Measurements from ENCODE around the gene TMEM212. TPM values are rescaled to one million over a fixed set of nuclear protein-coding genes. Genes with fewer than 3 reads are reported as not detected.
A peak's percentile ranks its signal among the peaks of the same experiment; 100 is the strongest.

Gene TMEM212
- total and polyA plus RNA-seq, 9 of the 15 experiments (the other 6 are each of a cell fraction or from before 2014, with no cell fraction given): not detected

DNA sequence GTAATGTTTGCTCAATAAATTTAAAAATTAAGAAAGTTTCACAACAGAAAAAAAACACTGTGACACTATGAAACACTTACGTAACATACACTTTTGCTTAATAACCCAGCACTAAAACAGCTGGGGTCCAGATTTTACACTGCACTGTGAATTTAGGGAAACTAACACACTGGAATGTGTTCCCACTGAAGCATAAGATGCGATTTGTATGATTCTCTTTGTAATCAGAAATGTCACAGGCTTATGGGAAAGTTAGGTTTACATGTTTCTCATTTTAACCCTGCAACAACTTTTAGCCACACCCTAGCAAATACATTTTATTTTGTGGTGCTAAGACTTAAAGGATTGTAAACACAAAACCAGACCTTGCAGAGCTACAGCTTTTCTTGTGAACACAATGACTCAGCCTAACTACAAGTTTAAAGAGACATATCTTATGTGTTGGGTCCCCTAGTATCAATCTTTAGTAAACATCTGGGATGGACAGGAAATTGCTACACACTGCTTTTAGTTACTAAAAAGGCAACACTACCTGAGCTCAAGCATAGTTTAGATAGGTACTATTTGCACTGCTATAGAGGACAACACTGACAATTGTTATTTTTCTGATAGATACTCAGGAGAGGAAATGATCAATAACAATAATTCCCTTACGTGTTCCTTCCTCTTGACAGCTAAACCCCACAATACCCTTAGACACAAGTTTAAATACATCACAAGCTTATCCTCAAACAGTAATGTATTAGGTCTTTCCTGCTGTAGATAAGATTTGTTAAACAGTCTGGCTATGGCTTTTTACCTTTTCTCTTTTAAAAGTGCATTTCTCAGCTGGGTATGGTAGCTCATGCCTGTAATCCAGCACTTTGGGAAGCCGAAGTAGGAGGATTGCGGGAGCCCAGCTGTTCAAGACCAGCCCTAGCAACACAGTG lies 36.7 kb upstream of the TMEM212 start (continued):
- TF ChIP-seq, protein P1, sequence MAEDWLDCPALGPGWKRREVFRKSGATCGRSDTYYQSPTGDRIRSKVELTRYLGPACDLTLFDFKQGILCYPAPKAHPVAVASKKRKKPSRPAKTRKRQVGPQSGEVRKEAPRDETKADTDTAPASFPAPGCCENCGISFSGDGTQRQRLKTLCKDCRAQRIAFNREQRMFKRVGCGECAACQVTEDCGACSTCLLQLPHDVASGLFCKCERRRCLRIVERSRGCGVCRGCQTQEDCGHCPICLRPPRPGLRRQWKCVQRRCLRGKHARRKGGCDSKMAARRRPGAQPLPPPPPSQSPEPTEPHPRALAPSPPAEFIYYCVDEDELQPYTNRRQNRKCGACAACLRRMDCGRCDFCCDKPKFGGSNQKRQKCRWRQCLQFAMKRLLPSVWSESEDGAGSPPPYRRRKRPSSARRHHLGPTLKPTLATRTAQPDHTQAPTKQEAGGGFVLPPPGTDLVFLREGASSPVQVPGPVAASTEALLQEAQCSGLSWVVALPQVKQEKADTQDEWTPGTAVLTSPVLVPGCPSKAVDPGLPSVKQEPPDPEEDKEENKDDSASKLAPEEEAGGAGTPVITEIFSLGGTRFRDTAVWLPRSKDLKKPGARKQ (CRISPR knock-in tag; IDR thresholded peaks at IDR 0.05): no peak
- TF ChIP-seq, protein P2, sequence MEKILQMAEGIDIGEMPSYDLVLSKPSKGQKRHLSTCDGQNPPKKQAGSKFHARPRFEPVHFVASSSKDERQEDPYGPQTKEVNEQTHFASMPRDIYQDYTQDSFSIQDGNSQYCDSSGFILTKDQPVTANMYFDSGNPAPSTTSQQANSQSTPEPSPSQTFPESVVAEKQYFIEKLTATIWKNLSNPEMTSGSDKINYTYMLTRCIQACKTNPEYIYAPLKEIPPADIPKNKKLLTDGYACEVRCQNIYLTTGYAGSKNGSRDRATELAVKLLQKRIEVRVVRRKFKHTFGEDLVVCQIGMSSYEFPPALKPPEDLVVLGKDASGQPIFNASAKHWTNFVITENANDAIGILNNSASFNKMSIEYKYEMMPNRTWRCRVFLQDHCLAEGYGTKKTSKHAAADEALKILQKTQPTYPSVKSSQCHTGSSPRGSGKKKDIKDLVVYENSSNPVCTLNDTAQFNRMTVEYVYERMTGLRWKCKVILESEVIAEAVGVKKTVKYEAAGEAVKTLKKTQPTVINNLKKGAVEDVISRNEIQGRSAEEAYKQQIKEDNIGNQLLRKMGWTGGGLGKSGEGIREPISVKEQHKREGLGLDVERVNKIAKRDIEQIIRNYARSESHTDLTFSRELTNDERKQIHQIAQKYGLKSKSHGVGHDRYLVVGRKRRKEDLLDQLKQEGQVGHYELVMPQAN (IDR thresholded peaks at IDR 0.05; ENCODE audit: borderline replicate concordance): no peak
- TF ChIP-seq ZFX (CRISPR knock-in tag; IDR thresholded peaks at IDR 0.05) (no peak), RAD21 (CRISPR knock-in tag; conservative IDR thresholded peaks at IDR 0.05 in 1 of 2, IDR thresholded peaks at IDR 0.05 in 1 of 2) (no peak), SNIP1 (IDR thresholded peaks at IDR 0.05; ENCODE audit: low read depth) (no peak), RUNX1 (IDR thresholded peaks at IDR 0.05; ENCODE audit: low read depth) (no peak), ZNF134 (CRISPR knock-in tag; conservative IDR thresholded peaks at IDR 0.05) (no peak), GATAD2B (IDR thresholded peaks at IDR 0.05; ENCODE audit: borderline replicate concordance) (peak; percentile 55; the same call in 1 of the 2 replicates), ZNF165 (CRISPR knock-in tag; IDR thresholded peaks at IDR 0.05; ENCODE audit: borderline replicate concordance) (no peak), EGR1 (conservative IDR thresholded peaks at IDR 0.05) (no peak), ZNF239 (CRISPR knock-in tag; IDR thresholded peaks at IDR 0.05) (no peak), ZNF316 (IDR thresholded peaks at IDR 0.05) (peak; percentile 88), FOSL1 (tag; conservative IDR thresholded peaks at IDR 0.05) (peak; percentile 75)
- TF ChIP-seq, protein P3, sequence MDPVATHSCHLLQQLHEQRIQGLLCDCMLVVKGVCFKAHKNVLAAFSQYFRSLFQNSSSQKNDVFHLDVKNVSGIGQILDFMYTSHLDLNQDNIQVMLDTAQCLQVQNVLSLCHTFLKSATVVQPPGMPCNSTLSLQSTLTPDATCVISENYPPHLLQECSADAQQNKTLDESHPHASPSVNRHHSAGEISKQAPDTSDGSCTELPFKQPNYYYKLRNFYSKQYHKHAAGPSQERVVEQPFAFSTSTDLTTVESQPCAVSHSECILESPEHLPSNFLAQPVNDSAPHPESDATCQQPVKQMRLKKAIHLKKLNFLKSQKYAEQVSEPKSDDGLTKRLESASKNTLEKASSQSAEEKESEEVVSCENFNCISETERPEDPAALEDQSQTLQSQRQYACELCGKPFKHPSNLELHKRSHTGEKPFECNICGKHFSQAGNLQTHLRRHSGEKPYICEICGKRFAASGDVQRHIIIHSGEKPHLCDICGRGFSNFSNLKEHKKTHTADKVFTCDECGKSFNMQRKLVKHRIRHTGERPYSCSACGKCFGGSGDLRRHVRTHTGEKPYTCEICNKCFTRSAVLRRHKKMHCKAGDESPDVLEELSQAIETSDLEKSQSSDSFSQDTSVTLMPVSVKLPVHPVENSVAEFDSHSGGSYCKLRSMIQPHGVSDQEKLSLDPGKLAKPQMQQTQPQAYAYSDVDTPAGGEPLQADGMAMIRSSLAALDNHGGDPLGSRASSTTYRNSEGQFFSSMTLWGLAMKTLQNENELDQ (CRISPR knock-in tag; IDR thresholded peaks at IDR 0.05; ENCODE audit: borderline replicate concordance): no peak
- TF ChIP-seq, protein P4, sequence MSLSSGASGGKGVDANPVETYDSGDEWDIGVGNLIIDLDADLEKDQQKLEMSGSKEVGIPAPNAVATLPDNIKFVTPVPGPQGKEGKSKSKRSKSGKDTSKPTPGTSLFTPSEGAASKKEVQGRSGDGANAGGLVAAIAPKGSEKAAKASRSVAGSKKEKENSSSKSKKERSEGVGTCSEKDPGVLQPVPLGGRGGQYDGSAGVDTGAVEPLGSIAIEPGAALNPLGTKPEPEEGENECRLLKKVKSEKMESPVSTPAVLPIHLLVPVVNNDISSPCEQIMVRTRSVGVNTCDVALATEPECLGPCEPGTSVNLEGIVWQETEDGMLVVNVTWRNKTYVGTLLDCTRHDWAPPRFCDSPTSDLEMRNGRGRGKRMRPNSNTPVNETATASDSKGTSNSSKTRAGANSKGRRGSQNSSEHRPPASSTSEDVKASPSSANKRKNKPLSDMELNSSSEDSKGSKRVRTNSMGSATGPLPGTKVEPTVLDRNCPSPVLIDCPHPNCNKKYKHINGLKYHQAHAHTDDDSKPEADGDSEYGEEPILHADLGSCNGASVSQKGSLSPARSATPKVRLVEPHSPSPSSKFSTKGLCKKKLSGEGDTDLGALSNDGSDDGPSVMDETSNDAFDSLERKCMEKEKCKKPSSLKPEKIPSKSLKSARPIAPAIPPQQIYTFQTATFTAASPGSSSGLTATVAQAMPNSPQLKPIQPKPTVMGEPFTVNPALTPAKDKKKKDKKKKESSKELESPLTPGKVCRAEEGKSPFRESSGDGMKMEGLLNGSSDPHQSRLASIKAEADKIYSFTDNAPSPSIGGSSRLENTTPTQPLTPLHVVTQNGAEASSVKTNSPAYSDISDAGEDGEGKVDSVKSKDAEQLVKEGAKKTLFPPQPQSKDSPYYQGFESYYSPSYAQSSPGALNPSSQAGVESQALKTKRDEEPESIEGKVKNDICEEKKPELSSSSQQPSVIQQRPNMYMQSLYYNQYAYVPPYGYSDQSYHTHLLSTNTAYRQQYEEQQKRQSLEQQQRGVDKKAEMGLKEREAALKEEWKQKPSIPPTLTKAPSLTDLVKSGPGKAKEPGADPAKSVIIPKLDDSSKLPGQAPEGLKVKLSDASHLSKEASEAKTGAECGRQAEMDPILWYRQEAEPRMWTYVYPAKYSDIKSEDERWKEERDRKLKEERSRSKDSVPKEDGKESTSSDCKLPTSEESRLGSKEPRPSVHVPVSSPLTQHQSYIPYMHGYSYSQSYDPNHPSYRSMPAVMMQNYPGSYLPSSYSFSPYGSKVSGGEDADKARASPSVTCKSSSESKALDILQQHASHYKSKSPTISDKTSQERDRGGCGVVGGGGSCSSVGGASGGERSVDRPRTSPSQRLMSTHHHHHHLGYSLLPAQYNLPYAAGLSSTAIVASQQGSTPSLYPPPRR (CRISPR knock-in tag; IDR thresholded peaks at IDR 0.05; ENCODE audit: borderline replicate concordance): no peak
